Stimulated activated CD8-positive, alpha-beta memory T cell treated with anti-CD3 and anti-CD28 coated beads, Interleukin-4, amount 100 ng/mL, for 4 hours (primary cell): ENCODE data around the gene TSPAN1.

Experiments used
- DNase-seq, 2 donors: peaks; one replicate each; pipeline ENCODE4 v3.0.0-alpha.2; 2020; ENCODE audit warnings: low read depth in 2 of 2, low spot score in 1 of 2

Gene TSPAN1, protein sequence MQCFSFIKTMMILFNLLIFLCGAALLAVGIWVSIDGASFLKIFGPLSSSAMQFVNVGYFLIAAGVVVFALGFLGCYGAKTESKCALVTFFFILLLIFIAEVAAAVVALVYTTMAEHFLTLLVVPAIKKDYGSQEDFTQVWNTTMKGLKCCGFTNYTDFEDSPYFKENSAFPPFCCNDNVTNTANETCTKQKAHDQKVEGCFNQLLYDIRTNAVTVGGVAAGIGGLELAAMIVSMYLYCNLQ

GRCh38 chr1:46174448-46175231 lies at the start of gene TSPAN1:
TSS of gene TSPAN1 (plus strand) at chr1:46175087. CDS start at chr1:46181108, 6,021 bp downstream.
- no peak for DNase-seq

DNA sequence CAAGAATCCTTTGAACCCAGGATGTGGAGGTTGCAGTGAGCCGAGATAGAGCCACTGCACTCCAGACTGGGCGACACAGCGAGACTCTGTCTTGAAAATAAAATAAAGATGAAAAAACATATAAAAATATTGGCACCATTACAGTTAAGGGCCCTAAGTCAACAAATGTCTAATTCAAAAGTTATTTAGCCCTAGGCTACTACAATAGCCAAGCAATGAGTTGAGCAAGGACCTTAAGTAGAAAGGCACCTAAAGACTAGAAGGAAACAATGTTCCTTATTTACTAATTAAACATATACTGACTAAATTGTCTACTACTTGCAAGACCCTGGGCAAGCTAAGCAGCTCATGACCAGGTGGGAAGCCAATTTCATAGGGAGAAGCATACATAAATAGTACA lies 46.5 kb upstream of the TSPAN1 start:
- no peak for DNase-seq

DNA sequence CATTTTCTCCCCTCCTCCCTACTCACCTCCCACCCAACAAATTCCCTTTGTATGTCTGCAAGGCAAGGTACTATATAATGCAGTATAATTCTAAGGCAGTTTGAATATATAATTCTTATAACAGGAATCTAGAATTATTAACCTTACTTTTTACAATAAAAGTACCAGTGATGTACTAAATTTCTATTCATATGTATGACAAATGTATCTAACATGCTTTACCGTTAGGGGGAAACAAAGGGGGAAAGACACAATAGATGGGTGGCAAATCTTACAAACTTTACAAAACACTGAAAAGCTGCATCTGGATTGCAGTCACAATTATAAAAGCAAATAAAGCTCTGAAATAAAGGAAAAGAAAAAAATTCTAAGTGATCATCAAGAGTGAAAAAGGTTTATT lies 44.8 kb upstream of the TSPAN1 start:
- no peak for DNase-seq

DNA sequence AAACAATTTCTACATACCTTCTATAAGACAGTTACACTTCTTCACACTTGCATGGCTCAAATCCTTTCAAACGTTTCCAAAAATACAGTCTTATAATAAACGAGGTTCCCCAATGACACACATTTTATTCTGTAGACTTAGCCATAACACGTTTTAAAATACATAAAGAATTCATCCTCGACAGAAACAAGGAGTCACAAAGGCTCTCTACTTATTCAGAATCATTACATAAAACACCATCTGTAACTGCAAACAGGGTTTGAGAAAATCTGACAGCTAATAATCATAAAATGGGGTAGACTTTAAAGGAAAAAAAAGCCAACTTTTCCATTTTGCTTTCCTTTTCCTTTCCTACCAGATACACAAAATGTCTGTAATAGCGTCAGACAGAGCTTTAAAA lies 44.3 kb upstream of the TSPAN1 start:
- DNase-seq = no peak

GRCh38 chr1:46131093-46131492 lies 43.8 kb upstream of the TSPAN1 start:
- no peak for DNase-seq

- DNase-seq = peak in 1 of 2 donors; percentile 3
Observed at GRCh38 chr1:46131712-46132528, 43.0 kb upstream of the TSPAN1 start.

DNA sequence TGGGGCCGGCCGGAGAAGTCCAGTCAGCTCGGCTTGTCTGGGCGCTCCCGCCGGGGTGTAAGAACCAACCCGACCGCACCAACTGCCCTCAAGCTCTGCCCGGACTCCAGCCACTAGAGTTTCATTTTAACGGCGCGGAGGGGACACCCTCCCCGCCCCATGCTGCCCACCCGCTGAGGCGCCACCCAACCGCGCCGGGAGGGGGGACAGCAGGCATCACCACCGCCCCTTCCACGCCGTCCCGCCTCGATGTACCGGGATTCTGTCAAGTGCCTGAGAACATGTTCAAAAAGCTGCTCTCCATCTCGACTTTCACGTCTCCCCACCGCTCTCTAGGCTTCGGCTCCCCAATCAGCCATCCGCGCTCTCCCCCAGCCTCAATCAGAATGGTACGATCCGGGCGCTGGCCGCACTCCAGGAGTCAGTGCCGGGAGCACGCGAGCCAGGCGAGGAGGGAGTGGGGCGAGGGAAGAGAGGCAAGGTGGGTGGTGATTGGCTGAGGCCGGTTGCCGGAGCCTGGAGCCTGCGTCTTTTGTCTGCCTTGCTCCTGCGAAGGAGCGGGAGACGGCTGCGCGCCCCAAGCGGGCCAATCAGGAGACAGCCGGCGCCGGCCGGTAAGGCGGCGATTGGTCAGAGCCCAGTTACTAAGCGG lies 42.2 kb upstream of the TSPAN1 start, which contains the start of gene PIK3R3:
TSS of gene PIK3R3 (minus strand) at position 101 of the 652 bp plus-strand sequence. CDS start 677 bp downstream, outside the sequence.
- peak; percentile 61 to 79 for DNase-seq

DNA sequence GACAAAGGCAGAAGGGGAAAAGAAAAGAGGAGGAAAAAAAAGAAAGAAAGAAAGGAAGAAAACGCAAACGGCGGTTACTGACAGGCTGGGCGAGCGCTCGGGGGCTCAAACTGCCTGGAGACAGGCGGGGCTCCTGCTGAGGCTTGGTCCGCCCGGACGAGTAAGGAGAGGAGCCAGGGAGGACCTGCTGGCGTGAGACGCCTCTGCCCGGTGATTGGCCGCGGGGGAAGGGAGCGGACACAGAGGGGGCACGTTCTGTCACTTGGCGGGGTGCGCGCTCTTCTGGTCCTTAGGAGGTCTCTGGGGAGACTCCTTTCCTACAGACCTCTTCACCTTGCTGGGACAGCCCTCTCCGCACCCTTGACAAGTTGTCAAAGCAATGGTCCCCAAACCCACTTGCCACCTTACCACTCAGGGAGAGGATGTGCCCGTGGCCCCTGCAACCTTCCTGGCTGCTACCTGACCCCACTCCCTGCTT lies 41.7 kb upstream of the TSPAN1 start:
- DNase-seq = peak in 1 of 2 donors; percentile 2

GRCh38 chr1:46133781-46134350 lies 41.0 kb upstream of the TSPAN1 start:
- no peak for DNase-seq

DNA sequence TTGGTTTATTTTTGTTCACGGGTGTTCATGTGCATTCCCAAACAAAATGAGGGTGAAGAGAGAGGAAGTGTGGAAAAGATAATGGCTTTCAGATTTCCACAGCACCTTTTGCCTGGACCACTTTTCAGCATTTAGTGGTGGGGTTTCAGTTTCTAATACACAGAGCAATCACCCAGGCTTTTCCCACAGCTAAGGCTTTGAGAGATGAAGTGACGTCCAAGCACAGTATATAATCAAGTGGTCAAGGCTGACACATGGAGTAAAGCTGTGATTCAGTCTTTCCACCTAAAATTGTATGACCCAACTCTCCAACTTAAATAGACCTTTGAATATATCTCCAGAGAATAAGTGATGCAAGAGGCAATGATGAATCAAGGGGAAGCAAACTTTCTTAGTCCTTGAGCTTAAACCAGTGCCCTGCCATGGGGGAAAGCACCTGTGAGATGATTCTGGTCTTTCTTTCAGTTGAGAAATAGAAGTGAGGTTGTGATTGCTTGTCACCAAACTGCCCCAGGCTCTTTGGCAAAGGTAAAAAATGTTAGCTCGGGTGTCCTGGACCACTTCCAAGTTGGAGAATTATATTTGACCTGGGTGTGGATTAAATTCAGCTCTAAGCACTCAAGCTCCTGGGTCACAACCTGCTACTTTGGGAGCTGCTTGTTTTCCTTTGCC lies 40.1 kb upstream of the TSPAN1 start:
- no peak for DNase-seq

- no peak for DNase-seq
Observed at GRCh38 chr1:46136711-46137110, 38.2 kb upstream of the TSPAN1 start.

GRCh38 chr1:46137916-46138315 lies 37.0 kb upstream of the TSPAN1 start:
- no peak for DNase-seq

DNA sequence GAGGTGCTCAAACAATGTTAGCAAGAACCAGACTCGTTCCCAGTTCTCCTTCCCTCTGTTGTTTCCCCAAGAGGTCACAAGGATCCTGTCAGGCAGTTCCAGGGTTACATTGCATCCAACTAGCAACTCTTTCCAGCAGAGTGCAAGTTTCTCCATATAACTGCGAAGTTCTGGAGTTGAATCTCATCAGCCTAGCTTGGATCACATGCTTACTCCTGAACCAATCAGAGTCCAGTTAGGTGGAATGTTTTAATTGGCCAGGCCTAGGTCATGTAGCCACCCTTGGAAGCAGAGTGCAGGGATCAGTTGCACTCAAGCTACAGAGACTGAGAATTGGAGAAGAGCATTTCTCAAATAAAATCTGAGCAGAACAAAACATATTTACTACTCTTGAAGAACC lies 26.6 kb upstream of the TSPAN1 start:
- DNase-seq = no peak

GRCh38 chr1:46150085-46150484 lies 24.8 kb upstream of the TSPAN1 start:
- no peak for DNase-seq

- DNase-seq = no peak
Observed at GRCh38 chr1:46152016-46152415, 22.9 kb upstream of the TSPAN1 start.

GRCh38 chr1:46153228-46153627 lies 21.7 kb upstream of the TSPAN1 start:
- DNase-seq = no peak

- DNase-seq = no peak
Observed at GRCh38 chr1:46153732-46154131, 21.2 kb upstream of the TSPAN1 start.

DNA sequence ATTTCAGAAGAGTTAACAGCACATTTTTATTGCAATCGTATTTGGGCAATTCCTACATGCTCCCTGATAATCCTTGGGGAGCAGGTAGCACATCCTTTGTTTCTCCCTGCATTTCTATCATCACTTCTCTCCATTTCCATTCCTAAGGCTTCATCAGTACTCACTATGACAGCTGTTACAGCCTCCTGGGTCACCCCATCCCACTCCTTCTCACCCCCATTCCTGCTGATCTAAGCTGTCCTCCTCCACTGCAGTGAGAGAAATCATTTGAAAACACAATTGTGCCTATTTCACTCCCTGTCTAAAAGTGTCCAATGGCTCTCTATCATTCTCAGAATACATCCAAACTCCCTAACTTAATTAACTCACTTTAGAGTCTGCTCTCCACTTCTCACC lies 17.0 kb upstream of the TSPAN1 start:
- no peak for DNase-seq

DNA sequence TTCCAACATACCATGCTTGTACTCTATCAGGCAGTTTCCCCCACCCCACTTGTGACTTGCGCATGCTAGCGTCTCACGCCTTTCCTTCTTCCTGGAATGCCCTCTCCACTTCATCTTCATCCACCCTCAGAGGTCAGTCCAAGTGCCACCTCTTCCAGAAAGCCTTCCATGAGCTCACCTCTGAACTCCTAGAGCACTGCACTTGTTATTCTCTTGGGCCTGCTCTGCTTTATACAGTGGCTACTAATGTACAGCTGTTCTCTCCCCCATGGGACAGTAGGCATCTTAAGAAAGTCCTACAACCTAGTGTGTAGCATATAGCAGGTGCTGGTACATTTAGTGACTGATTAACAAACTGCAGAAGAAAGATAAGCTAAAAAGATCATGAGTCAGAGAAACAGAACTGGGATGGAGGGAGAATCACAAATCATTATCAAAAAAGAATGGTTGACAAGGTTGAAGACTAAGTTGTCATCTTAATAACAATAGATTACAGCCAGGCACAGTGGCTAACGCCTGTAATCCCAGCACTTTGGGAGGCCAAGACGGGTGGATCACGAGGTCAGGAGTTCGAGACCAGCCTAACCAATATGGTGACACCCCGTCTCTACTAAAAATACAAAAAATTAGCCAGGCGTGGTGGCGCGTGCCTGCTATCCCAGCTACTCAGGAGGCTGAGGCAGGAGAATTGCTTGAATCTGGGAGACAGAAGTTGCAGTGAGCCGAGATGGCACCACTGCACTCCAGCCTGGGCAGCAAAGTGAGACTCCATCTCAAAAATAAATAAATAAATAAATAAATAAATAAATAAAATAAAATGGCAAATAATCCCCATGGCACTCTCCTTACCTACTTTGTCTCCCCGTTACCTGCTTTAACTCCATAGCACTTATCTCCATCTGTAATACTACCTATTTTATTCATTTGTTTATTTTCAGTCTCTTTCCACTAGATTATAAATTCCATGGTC lies 16.3 kb upstream of the TSPAN1 start:
- DNase-seq = no peak
